IMR-90 (cell line): Measurements from ENCODE around the gene SLC2A10. TPM values are rescaled to one million over a fixed set of nuclear protein-coding genes. Genes with fewer than 3 reads are reported as not detected.
A peak's percentile ranks its signal among the peaks of the same experiment; 100 is the strongest.

Experiments
- ATAC-seq: fragments of 200-7000 bp; cut with Tn5 transposase; 2 replicates; pipeline ENCODE4 v1.9.1; 2020; ENCODE audit warnings: low read depth, mild to moderate bottlenecking, moderate library complexity
- BruUV-seq: library from RNA; stranded (reverse); fragments of 400-500 nt; replicated peaks from 2 replicates; lab custom pipeline; 2021; lab: Mats Ljungman, UMichigan
- CTCF ChIA-PET: fragments of 300-600 bp; formaldehyde crosslinking; extraction: SDS; loops from one replicate; lab custom pipeline; 2021; ENCODE audit warnings: antibody characterized with exemption; lab: Yijun Ruan, JAX
- POLR2A ChIA-PET: fragments of 300-600 bp; sonication (Branson Sonifier 250); formaldehyde crosslinking; loops from one replicate; lab custom pipeline; 2022; ENCODE audit warnings: antibody characterized with exemption; ENCODE audit not compliant: unreplicated experiment; lab: Charles Lee
- DNase-seq: peaks from one replicate; pipeline ENCODE4 v3.0.0; 2013
- H2AFZ ChIP-seq: replicated peaks from 2 replicates; pipeline ENCODE3; 2013; ENCODE audit warnings: low read length, mild to moderate bottlenecking; ENCODE audit not compliant: poor library complexity
- H2AK5ac ChIP-seq: 2 replicates; pipeline ENCODE4 v1.6.1; 2013; ENCODE audit warnings: low read depth, low read length, inconsistent platforms
- H2AK9ac ChIP-seq: replicated peaks from 2 replicates; pipeline ENCODE3; 2013; ENCODE audit warnings: mild to moderate bottlenecking, low read depth, low read length, moderate library complexity; ENCODE audit not compliant: poor library complexity
- H2BK120ac ChIP-seq: 2 replicates; pipeline ENCODE4 v1.6.1; 2013; ENCODE audit warnings: low read depth, low read length, inconsistent platforms
- H2BK15ac ChIP-seq: 3 replicates; pipeline ENCODE4 v1.6.1; 2013; ENCODE audit warnings: low read depth, low read length, inconsistent platforms
- H2BK20ac ChIP-seq: 2 replicates; pipeline ENCODE4 v1.6.1; 2013; ENCODE audit warnings: low read depth, mild to moderate bottlenecking, inconsistent platforms, low read length, moderate library complexity
- H2BK5ac ChIP-seq: 2 replicates; pipeline ENCODE4 v1.6.1; 2013; ENCODE audit warnings: mild to moderate bottlenecking, low read depth, low read length, inconsistent platforms; ENCODE audit not compliant: poor library complexity, severe bottlenecking
- H3K14ac ChIP-seq: replicated peaks from 2 replicates; pipeline ENCODE4 v1.6.1; 2013; ENCODE audit warnings: low read depth, low read length, inconsistent platforms
- H3K18ac ChIP-seq: 2 replicates; pipeline ENCODE4 v1.6.1; 2013; ENCODE audit warnings: low read depth, low read length, control low read depth
- H3K23ac ChIP-seq: 2 replicates; pipeline ENCODE4 v1.6.1; 2013; ENCODE audit warnings: low read depth, low read length, inconsistent platforms
- H3K27ac ChIP-seq: 2 replicates; pipeline ENCODE4 v1.5.1; 2013; ENCODE audit warnings: mild to moderate bottlenecking, control low read depth, low read length; ENCODE audit not compliant: insufficient read depth
- H3K27me3 ChIP-seq: 2 replicates; pipeline ENCODE4 v1.6.1; 2013; ENCODE audit warnings: low read length; ENCODE audit not compliant: control insufficient read depth, insufficient read depth
- H3K36me3 ChIP-seq: 2 replicates; pipeline ENCODE4 v1.6.1; 2013; ENCODE audit warnings: low read length, mixed read lengths; ENCODE audit not compliant: control insufficient read depth, insufficient read depth
- H3K4ac ChIP-seq: 2 replicates; pipeline ENCODE4 v1.6.1; 2013; ENCODE audit warnings: low read depth, low read length, inconsistent platforms
- H3K4me1 ChIP-seq: 2 replicates; pipeline ENCODE4 v1.6.1; 2013; ENCODE audit warnings: low read length, mixed read lengths; ENCODE audit not compliant: control insufficient read depth, insufficient read depth
- H3K4me2 ChIP-seq: 2 replicates; pipeline ENCODE4 v1.6.1; 2013; ENCODE audit warnings: low read depth, mild to moderate bottlenecking, control low read depth, low read length, moderate library complexity
- H3K4me3 ChIP-seq: 2 replicates; pipeline ENCODE4 v1.5.1; 2013; ENCODE audit warnings: low read depth, mild to moderate bottlenecking, control low read depth, low read length, moderate library complexity; ENCODE audit not compliant: insufficient read depth
- H3K56ac ChIP-seq: 2 replicates; pipeline ENCODE4 v1.6.1; 2013; ENCODE audit warnings: low read length, inconsistent platforms; ENCODE audit not compliant: insufficient read depth; ENCODE audit errors: extremely low read depth
- H3K79me1 ChIP-seq, 2 experiments: 2 replicates each; pipeline ENCODE4 v1.6.1; 2013; ENCODE audit warnings: low read length in 2 of 2, inconsistent platforms in 1 of 2, low read depth in 1 of 2
- H3K9ac ChIP-seq: 2 replicates; pipeline ENCODE4 v1.6.1; 2013; ENCODE audit warnings: low read depth, low read length, control low read depth
- H3K9me1 ChIP-seq: 2 replicates; pipeline ENCODE4 v1.6.1; 2013; ENCODE audit warnings: low read length, inconsistent platforms; ENCODE audit not compliant: insufficient read depth
- H3K9me3 ChIP-seq: 2 replicates; pipeline ENCODE4 v1.6.1; 2013; ENCODE audit warnings: low read length; ENCODE audit not compliant: control insufficient read depth, insufficient read depth
- H4K20me1 ChIP-seq: 2 replicates; pipeline ENCODE4 v1.6.1; 2013; ENCODE audit warnings: low read length, inconsistent platforms; ENCODE audit not compliant: insufficient read depth
- H4K5ac ChIP-seq: 2 replicates; pipeline ENCODE4 v1.6.1; 2013; ENCODE audit warnings: mild to moderate bottlenecking, low read depth, low read length, control low read depth
- H4K8ac ChIP-seq, 2 experiments: 2 replicates each; pipeline ENCODE4 v1.6.1; 2013; ENCODE audit warnings: low read depth in 2 of 2, low read length in 2 of 2, control low read depth in 1 of 2, inconsistent platforms in 1 of 2
- H4K91ac ChIP-seq: 2 replicates; pipeline ENCODE4 v1.6.1; 2013; ENCODE audit warnings: low read depth, low read length, inconsistent platforms; ENCODE audit not compliant: insufficient read depth
- CHD1 ChIP-seq: IDR thresholded peaks from 2 replicates; pipeline ENCODE4 v1.6.1; 2012; ENCODE audit warnings: low read depth, low read length, improper control_type of control experiment
- MAFK ChIP-seq: IDR thresholded peaks from 2 replicates; pipeline ENCODE4 v1.6.1; 2012; ENCODE audit warnings: low read depth, low read length, improper control_type of control experiment
- MAZ ChIP-seq: IDR thresholded peaks from 2 replicates; pipeline ENCODE4 v1.6.1; 2012; ENCODE audit warnings: low read depth, mild to moderate bottlenecking, low read length, improper control_type of control experiment, moderate library complexity, borderline replicate concordance
- RAD21 ChIP-seq: IDR thresholded peaks from 2 replicates; pipeline ENCODE4 v1.6.1; 2012; ENCODE audit warnings: low read length, improper control_type of control experiment
- WGBS, 2 experiments: methylation state at CpG; one replicate each; pipeline versions ENCODE4 v1.1.5 to v1.1.7; 2013; ENCODE audit warnings: missing lambda C conversion rate in 2 of 2; ENCODE audit not compliant: insufficient read length in 1 of 2; ENCODE audit errors: extremely low coverage in 2 of 2; 5-methylcytosine and 5-hydroxymethylcytosine counted together
- dilution Hi-C: fragments of 300-500 bp; cut with HindIII; formaldehyde crosslinking; loops from one replicate; pipeline ENCODE4 v1.14.3; 2018; ENCODE audit warnings: low sequenced_read_pairs; ENCODE audit not compliant: unreplicated experiment
- in situ Hi-C: fragments of 300-500 bp; cut with MboI; formaldehyde crosslinking; loops from 3 replicates; pipeline ENCODE4 v1.14.3; 2019; ENCODE audit warnings: low sequenced_read_pairs, inconsistent platforms, mixed read lengths
- intact Hi-C: fragments of 100-400 bp; cut with micrococcal nuclease; formaldehyde crosslinking; loops from 2 replicates; pipeline ENCODE4 v1.10.0; 2022
- polyA plus RNA-seq, 3 experiments: library from polyadenylated mRNA; depleted of rRNA; stranded (reverse); fragments of >200 nt; gene quantifications; 2 replicates each; pipeline ENCODE4 v1.2.3, GENCODE V29; 2012; ENCODE audit warnings: low replicate concordance in 1 of 3
- total RNA-seq: library from RNA; depleted of rRNA; stranded (reverse); fragments of >200 nt; gene quantifications from 2 replicates; pipeline ENCODE4 v1.2.3, GENCODE V29; 2012
- TF ChIP-seq, protein P1 (sequence below): fragments of 150-350 bp; IDR thresholded peaks from 2 replicates; pipeline ENCODE4 v1.6.1; 2016; ENCODE audit warnings: low read depth, mild to moderate bottlenecking, low read length, moderate library complexity, borderline replicate concordance

SLC2A10 gene
- total and polyA plus RNA-seq, 2 of the 4 experiments (the other 2 are of a cell fraction): 15.2 to 22.0 TPM

DNA sequence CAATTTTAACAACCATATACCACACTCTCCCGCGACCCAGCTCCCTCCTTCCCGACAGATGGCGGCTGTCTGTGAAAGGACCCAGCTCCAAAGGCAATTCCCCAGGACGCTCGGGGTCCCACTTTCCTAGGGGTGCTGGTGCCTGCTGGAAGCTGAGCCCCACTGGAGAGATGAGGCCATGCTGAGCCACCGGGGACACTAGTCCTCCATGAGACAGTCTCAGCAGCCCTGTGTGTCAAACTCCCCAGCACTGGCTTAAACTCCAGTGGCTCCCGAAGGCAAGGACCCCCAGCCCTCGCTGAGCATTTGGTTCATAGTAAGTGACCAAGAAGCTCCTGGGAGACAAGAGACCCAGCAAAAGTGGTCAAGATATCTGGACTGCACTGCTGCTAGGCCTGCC, 52.1 kb downstream of the SLC2A10 start:
- no peak overlapping the region for H2BK5ac ChIP-seq
- H3K23ac ChIP-seq: no peak overlapping the region
- H4K20me1 ChIP-seq: no peaks in the 10 kb centered on the region
- no peak overlapping the region for H3K4me2 ChIP-seq
- no peak overlapping the region for H4K91ac ChIP-seq
- TF ChIP-seq MAZ (no peak), MAFK (no peak), CHD1 (no peak), RAD21 (no peak)
- TF ChIP-seq, protein P1, sequence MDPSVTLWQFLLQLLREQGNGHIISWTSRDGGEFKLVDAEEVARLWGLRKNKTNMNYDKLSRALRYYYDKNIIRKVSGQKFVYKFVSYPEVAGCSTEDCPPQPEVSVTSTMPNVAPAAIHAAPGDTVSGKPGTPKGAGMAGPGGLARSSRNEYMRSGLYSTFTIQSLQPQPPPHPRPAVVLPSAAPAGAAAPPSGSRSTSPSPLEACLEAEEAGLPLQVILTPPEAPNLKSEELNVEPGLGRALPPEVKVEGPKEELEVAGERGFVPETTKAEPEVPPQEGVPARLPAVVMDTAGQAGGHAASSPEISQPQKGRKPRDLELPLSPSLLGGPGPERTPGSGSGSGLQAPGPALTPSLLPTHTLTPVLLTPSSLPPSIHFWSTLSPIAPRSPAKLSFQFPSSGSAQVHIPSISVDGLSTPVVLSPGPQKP: no peak
- no TSS peak for BruUV-seq
- intact Hi-C loops: no loop called here
- H3K27ac ChIP-seq: no peak overlapping the region
- H3K4me3 ChIP-seq: no peak overlapping the region
- no peak overlapping the region for H3K4ac ChIP-seq
- no peaks in the 10 kb centered on the region for H3K36me3 ChIP-seq
- no peak overlapping the region; a peak in 1 of 4 replicates for H4K8ac ChIP-seq
- H4K5ac ChIP-seq: no peak overlapping the region
- H2BK20ac ChIP-seq: 0 out of 2 replicates have a peak overlapping the region, but pooled peaks have one; percentile 9
- H3K9ac ChIP-seq: no peak overlapping the region
- no peaks in the 10 kb centered on the region; the same call in 1 of the 2 replicates for H3K27me3 ChIP-seq
- POLR2A ChIA-PET: no interaction called here
- dilution Hi-C loops: no loop called here
- no peaks in the 10 kb centered on the region for H3K9me3 ChIP-seq
- H3K18ac ChIP-seq: no peak overlapping the region
- H3K4me1 ChIP-seq: peaks cover 4% of the 10 kb centered on the region
- no peak overlapping the region for H2BK15ac ChIP-seq
- no peak overlapping the region for H2BK120ac ChIP-seq
- in situ Hi-C loops: loop anchor here (25.0 kb wide), 1 partner anchor 251 kb away; no protein-coding TSS in a partner anchor
- DNase-seq (no peak), ATAC-seq (no peak)
- H2AK5ac ChIP-seq: 0 out of 2 replicates have a peak overlapping the region, but pooled peaks have one; percentile 28
- H3K9me1 ChIP-seq: 0 out of 2 replicates have a peak, but pooled peaks cover 3% of the 10 kb centered on the region
- H3K14ac ChIP-seq: no peak overlapping the region
- CTCF ChIA-PET: no interaction called here
- no peak overlapping the region for H2AK9ac ChIP-seq
- 100% methylated on average over 3 of the region's 9 CpGs; no CpG with 5 or more reads in 1 of the 2 experiments for WGBS, 2 experiments
- H2AFZ ChIP-seq: no peak overlapping the region
- H3K56ac ChIP-seq: no peak overlapping the region
- no peaks in the 10 kb centered on the region for H3K79me1 ChIP-seq
